HS-27A (cell line): ENCODE data around the gene DNAJB2.
"Not testable (repeated sequence)": the region's sequence is repeated elsewhere in the genome, so short reads cannot be mapped to it uniquely, and the experiment has no call there.

Source experiments
- DNase-seq: peaks from one replicate; pipeline ENCODE4 v3.0.0-alpha.2; 2012; ENCODE audit warnings: low read depth, missing footprints

Gene DNAJB2

GRCh38 chr2:219285373-219285735 lies 6.2 kb downstream of the DNAJB2 start:
- no peak for DNase-seq

GRCh38 chr2:219285894-219286425 lies 6.8 kb downstream of the DNAJB2 start:
- no peak for DNase-seq

DNA sequence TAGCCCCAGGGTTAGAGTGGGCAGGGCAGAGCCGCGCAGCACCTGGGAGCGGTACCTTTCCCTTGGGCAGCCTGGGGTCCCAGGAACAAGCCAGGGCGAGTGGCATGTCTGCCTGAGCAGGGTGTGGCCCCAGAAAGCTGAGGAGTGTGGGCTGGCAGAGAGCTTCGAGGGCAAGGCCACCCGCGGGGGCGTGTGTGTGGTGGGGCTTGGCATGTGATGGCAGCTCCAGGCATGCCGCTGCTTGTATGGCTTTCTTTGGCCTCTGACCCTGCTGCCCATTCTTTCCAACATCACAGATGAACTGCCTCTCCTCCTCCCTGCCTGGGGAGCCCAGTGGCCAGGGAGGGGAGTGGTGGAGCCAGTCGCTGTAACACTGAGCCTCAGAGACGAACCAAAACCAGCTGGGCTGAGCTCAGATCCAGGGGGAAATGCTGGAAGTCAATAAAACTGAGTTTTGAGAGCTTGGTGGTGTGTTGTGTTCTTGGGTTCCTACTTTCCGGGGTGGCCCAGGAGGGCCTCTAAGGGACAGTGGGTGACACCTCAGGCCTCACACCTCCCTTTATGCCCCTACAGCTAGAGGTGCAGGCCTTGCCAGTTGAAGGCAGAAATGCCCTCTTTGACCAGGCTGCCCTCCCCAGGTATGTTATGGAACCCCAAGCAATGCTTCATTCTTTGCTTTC lies 7.4 kb downstream of the DNAJB2 start:
- no peak for DNase-seq

- DNase-seq: not testable (repeated sequence)
These were observed 7.9 kb downstream of the DNAJB2 start for GRCh38 chr2:219287116-219287440.

- DNase-seq: no peak
These were observed 8.6 kb downstream of the DNAJB2 start for GRCh38 chr2:219287580-219288265.

GRCh38 chr2:219289195-219289536 lies 10.0 kb downstream of the DNAJB2 start:
- DNase-seq: no peak

DNA sequence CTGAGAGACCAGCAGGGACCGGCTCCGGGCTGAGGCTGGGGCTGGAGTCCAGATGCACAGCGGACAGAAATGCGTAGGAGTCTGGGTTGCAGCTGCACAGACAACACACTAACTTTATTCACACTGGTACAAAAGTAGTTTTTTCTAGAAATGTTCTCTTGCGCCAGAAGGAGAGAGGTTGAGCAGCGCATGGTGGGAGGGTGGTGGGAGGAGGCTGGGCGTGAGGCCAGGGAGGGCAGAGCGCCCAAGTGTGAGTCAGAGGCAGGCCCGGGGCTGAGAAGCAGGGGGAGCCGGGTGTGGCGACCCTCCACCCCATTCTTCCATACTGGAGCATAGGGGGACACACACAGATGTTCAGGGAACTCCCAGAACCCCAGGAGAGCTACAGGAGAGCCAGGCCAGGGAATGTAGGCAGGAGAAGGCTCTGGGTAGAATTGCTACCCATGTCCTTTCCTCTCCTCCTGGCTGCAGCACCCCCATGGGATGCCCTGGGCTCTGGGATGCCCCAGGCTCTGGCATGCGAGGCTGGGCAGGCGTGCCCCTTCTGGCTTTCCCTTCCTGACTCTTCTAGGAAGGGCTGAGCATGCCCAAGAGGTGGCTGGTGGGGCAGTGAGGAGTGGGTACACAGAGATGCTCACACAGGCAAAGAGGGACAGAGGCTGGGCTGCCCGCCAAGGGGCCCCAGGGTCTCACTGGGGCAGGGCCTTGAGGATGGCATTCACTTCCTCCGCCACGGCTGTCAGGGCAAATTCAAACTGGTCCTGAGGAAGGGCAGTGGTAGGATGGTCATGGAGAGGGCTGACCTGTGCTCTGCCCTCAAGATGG lies 10.6 kb downstream of the DNAJB2 start:
- no peak for DNase-seq

DNA sequence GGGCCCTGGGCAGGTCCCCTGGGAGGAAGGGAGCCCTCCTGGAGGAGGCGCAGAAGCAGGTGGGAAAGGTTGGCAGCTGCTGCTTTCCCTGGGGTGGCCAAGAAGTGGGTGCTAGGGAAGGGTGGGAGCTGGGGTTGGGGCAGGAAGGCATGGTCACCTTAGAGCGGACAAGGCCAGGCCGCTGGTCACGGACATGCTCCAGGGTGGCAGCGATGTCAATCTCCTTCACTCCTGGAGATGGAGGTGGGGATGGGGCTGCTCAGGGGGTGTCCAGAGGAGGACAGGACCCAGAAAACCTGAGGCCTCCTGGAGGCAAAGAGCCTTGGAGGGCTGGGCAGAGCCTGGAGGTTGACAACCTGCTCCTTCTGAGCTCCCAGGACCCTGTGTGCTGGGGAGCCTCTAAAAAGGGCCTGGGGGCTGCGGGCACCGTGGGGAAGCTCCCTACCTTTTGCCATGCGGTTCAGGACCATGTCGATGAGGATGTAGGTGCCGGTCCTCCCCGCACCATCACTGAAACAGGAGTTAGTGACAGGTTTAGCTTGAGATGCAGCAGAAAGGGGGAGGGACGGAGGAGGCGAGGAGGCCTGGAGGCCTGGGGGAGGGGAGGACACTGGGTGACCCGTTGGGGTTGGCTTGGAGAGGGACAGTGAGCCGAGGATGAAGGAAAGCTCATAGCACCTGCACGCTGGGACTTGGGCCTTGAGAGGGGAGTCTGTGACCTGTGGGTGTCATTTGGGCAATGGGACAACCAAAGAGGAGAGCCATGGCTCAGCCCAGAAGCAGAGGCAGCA lies 11.4 kb downstream of the DNAJB2 start:
- no peak for DNase-seq

DNA sequence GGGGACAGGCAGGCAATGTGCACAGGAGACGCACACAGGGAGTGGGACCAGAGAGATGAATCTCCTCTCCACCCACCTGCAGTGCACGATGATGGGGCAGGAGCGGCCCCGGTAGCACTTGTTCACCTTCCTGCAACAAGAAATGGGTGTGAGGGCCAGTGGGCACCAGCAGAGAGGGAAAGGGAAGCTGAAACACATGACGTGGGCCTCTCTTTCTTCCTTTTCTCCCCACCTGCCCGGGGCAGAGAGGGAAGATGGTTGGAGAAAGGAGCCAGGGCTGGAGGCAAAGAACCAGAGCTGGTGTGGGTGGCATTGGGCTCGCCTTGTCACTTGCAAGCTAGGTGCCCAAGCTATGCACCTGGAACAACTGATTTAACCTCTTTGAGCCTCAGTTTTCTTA lies 12.2 kb downstream of the DNAJB2 start:
- no peak for DNase-seq

- DNase-seq: no peak
These were observed 12.8 kb downstream of the DNAJB2 start for GRCh38 chr2:219291910-219292490.

DNA sequence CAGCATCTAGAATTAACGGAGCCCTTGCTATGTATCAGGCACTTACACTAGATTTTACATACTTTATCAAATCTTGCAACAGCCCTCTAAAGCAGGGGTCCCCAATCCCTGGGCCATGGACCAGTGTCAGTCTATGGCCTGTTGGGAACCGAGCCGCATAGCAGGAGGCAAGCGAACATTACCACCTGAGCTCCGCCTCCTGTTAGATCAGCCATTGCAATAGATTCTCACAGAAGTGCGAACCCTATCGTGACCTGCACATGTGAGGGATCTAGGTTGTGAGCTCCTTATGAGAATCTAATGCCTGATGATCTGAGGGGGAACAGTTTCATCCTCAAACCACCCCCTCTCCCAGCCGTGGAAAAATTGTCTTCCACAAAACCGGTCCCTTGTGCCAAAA lies 13.4 kb downstream of the DNAJB2 start:
- no peak for DNase-seq

GRCh38 chr2:219293736-219294231 lies 14.6 kb downstream of the DNAJB2 start:
- no peak for DNase-seq

DNA sequence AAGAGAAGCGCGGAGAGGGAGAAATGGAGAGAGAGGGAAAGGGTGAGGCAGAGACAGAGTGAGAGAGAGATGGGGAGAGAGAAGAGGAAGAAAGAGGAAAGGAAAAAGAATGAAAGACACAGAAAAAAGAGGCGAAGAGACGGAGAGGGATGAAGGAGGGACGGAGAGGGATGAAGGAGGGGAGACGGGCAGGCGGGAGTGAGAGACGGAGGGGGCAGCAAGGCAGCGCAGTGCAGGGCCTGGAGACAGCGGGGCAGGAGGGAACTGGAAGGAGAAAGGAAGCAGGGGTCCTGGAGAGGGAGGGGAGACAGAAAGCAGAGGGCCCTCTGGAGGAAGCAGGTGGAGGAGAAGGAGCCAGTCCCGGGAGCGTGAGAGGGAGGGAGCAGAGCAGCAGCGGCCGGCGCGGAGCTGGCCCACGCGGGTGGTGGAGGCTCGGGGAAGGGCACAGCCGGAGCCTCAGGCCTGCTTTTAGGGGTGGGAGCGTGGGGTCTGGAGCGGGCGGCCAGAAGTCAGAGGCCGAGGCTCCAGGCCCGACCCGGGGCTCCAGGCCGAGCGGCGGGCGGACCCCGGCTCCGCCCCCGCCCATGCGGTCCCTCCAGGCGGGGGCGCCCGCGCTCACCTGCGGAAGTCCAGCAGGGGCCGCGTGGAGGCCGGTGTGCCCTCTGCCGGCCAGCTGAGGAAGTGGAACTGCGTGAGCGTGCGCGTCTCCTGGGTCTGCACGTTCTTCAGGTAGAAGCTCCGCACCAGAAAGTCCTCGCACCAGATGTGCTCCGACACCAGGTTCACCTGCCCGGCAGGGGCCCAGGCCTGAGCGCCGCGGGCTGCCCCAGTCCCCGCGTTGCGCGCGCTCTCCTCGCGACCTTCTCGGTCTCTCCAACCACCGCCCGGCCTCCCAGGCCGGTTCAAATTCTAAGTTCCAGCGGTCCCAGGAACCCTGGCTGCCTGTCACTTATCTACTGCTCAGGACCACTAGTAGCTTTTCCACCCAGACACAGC lies 15.5 kb downstream of the DNAJB2 start:
- DNase-seq: no peak

DNA sequence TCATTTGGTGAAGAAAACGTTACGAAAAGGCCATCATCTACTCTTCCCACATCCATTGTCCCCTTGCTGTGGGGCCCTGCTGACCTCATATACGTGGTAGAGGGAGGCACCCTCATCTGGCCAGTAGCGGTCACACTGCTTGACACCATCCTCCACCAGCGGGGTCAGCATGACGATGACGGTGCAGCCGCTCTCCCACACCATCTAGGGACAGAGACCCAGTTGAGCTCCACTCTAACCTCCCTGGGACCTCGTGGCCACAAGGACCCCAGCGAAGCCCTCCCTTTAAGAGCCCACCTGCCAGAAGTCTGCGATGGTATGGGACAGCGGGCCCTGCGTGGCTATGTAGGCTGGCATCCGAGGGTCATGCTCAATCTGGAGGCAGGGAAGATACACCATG lies 17.0 kb downstream of the DNAJB2 start:
- DNase-seq: no peak

GRCh38 chr2:219296631-219297391 lies 17.6 kb downstream of the DNAJB2 start:
- DNase-seq: no peak

DNA sequence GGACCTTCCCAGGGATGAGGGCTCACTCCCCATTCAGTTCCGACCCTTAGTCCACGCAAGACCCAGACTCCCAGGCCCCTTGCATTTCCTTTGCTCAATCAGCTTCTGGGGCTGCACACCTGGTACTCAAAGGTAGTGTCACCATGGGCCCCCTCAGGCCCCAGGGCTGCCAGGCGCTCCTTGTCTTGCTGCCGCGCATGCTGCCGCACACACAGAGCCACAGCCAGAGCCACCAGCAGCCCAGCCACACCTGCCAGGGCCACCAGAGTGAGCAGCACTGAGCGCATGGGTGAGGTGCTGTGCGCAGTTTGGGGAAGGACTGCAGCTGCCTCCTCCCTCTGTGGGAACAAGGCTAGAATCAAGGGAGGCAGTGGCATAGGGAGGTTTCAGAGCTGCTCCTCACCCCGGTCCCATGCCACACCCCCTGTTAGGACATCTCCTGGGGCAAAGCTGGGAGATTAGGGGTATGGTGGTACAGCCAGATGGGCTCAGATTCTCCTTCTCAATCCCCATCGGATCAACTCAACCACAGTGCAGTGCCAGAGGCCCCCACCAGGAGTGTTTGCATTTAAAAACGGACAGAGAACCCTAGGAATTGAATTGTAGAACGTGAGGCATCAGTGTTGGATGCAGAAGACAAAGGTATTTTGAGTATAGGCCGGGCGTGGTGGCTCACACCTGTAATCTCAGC lies 18.7 kb downstream of the DNAJB2 start:
- DNase-seq: no peak

- DNase-seq: no peak
These were observed 19.7 kb downstream of the DNAJB2 start for GRCh38 chr2:219298759-219299371.

DNA sequence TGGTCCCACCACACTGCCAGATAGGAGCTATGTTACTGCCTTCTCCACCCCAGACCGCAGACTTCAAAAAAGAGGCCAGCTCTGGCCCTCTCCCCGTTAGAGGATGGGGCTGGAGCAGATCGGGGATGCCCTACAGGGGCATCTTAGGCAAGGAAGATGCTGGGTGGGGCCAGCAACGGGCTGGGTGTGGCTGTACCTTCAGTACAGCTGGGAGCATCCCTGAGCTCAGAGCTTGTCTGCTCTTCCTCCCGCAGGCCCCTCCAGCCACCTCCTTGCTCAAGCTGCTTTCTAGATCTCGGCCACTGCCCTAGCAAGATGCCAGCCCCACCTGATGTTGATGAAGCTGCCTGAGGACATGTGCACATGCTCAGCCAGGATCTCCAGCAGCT lies 20.2 kb downstream of the DNAJB2 start:
- DNase-seq: no peak

DNA sequence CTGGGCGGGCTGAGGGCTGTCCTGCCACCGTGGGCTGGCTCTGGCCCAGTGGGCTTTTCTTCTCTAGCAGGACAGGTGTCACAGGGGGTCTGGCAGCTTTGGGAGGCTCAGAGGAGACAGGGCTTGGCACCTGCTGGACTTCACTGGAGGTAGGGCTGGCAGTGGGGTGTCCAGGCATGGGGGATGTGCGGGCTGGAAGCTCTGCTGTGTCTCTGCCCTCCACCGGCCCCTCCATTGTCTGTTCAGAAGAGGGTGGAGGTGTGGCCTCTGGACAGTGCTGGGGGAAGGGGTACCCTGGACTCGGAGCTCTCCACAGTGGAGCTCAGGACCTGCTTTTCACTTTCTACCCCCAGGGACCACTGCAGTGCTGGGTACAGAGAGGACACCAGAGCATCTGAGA lies 20.9 kb downstream of the DNAJB2 start:
- no peak for DNase-seq
